ENCODE measurements around the gene CXCL6.

DNA sequence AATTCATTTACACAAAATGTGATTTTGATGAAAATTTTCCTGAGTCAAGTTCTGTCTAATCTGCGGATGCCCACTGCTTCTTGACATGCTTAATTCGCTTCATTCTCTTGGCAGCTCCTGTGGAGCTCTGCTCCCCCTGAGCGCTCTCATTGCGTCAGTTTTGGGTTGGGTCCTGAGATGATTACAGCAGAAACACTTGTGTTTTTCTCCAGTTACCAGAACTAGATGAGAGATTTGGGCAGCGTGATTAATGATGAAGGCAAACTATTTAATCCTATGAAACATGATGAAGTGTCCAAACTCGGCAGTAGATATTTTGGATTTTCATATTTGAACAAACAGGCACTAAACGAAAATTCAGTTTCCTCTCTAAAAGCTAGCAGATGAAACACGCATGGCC, 28.5 kb downstream of the CXCL6 start:
- TF ChIP-seq, protein P1, sequence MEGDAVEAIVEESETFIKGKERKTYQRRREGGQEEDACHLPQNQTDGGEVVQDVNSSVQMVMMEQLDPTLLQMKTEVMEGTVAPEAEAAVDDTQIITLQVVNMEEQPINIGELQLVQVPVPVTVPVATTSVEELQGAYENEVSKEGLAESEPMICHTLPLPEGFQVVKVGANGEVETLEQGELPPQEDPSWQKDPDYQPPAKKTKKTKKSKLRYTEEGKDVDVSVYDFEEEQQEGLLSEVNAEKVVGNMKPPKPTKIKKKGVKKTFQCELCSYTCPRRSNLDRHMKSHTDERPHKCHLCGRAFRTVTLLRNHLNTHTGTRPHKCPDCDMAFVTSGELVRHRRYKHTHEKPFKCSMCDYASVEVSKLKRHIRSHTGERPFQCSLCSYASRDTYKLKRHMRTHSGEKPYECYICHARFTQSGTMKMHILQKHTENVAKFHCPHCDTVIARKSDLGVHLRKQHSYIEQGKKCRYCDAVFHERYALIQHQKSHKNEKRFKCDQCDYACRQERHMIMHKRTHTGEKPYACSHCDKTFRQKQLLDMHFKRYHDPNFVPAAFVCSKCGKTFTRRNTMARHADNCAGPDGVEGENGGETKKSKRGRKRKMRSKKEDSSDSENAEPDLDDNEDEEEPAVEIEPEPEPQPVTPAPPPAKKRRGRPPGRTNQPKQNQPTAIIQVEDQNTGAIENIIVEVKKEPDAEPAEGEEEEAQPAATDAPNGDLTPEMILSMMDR (conservative IDR thresholded peaks at IDR 0.05; ENCODE audit: low read depth, low read length) = no peak
- TF ChIP-seq EZH2phosphoT487 (IDR thresholded peaks at IDR 0.05; ENCODE audit: borderline replicate concordance, low read length) = no peak
- no peak for TF ChIP-seq EZH2 (IDR thresholded peaks at IDR 0.05; ENCODE audit: low read length, unreplicated experiment)

Measured in PC-3 (cell line).